GM12878 (cell line): ENCODE results near the gene HRG. TPM values are rescaled to one million over a fixed set of nuclear protein-coding genes. Genes with fewer than 3 reads are reported as not detected.

Source experiments
- CEBPB ChIP-seq, 2 experiments: fragments of 150-350 bp in 1 of 2; IDR thresholded peaks; 2 replicates each; pipeline ENCODE4 v1.6.1; 2012 to 2014; ENCODE audit warnings: low read depth in 2 of 2, low read length in 2 of 2, borderline replicate concordance in 1 of 2, inconsistent platforms in 1 of 2
- SIN3A ChIP-seq: IDR thresholded peaks from 2 replicates; pipeline ENCODE4 v1.6.1; 2012; ENCODE audit warnings: low read depth, low read length, improper control_type of control experiment
- polyA plus RNA-seq, 11 experiments: library from polyadenylated mRNA; depleted of rRNA in 4 of 11; unstranded in 6 of 11; stranded (reverse) in 5 of 11; fragments of >200 nt; fragmentation: Nextera tagmentation in 4 of 11; fragmentation: Illumina TruSeq in 1 of 11; extraction: Ambion mirVana in 4 of 11; extraction: Trizol in 1 of 11; gene quantifications; 1 replicate in 1 of 11; 2 replicates in 10 of 11; pipeline versions ENCODE4 v1.2.1 to v1.2.3, GENCODE V29; 2011 to 2016; ENCODE audit warnings: inconsistent platforms in 2 of 11, missing spikeins in 2 of 11, low read depth in 1 of 11
- total RNA-seq, 4 experiments: library from RNA; depleted of rRNA in 3 of 4; stranded (reverse); fragments of >200 nt in 3 of 4; fragmentation: Illumina TruSeq in 1 of 4; extraction: Trizol in 1 of 4; gene quantifications; 2 replicates each; pipeline versions ENCODE4 v1.2.1 to v1.2.3, GENCODE V29; 2013 to 2021
- TF ChIP-seq, protein P1 (sequence below): fragments of 450-650 bp; IDR thresholded peaks from 2 replicates; pipeline ENCODE4 v1.6.1; 2017; ENCODE audit warnings: mild to moderate bottlenecking, moderate library complexity
- TF ChIP-seq, protein P2 (sequence below): fragments of 450-650 bp; IDR thresholded peaks from 2 replicates; pipeline ENCODE4 v1.6.1; 2017; ENCODE audit warnings: mild to moderate bottlenecking
- TF ChIP-seq, protein P3 (sequence below): fragments of 450-650 bp; formaldehyde crosslinking; IDR thresholded peaks from 2 replicates; pipeline ENCODE4 v1.5.0; 2022; ENCODE audit warnings: mild to moderate bottlenecking, missing genetic modification characterization

HRG gene
- total and polyA plus RNA-seq, 10 of the 15 experiments (the other 5 are each of a cell fraction or from before 2014, with no cell fraction given): 0.21 TPM; not detected in 9

DNA sequence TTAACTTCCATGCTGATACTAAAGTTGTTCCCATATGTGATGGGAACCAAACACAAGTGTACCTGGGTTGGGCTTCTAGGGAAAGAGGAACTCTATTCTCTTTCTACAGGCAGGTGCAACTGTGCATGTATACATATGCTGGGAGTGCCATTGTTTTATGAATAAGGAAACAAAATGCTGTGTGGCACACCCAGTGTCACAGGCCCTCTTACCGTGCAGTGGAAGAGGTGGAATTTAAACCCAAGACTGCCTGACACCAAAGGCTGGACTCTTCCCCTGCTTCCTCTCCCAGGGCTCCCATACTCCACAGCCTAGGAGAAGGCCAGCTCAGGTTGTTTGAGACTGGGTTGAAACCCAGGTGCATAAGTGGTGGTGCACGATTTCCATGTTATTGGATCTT is 27.6 kb upstream of the HRG start (continued):
- TF ChIP-seq, protein P1, sequence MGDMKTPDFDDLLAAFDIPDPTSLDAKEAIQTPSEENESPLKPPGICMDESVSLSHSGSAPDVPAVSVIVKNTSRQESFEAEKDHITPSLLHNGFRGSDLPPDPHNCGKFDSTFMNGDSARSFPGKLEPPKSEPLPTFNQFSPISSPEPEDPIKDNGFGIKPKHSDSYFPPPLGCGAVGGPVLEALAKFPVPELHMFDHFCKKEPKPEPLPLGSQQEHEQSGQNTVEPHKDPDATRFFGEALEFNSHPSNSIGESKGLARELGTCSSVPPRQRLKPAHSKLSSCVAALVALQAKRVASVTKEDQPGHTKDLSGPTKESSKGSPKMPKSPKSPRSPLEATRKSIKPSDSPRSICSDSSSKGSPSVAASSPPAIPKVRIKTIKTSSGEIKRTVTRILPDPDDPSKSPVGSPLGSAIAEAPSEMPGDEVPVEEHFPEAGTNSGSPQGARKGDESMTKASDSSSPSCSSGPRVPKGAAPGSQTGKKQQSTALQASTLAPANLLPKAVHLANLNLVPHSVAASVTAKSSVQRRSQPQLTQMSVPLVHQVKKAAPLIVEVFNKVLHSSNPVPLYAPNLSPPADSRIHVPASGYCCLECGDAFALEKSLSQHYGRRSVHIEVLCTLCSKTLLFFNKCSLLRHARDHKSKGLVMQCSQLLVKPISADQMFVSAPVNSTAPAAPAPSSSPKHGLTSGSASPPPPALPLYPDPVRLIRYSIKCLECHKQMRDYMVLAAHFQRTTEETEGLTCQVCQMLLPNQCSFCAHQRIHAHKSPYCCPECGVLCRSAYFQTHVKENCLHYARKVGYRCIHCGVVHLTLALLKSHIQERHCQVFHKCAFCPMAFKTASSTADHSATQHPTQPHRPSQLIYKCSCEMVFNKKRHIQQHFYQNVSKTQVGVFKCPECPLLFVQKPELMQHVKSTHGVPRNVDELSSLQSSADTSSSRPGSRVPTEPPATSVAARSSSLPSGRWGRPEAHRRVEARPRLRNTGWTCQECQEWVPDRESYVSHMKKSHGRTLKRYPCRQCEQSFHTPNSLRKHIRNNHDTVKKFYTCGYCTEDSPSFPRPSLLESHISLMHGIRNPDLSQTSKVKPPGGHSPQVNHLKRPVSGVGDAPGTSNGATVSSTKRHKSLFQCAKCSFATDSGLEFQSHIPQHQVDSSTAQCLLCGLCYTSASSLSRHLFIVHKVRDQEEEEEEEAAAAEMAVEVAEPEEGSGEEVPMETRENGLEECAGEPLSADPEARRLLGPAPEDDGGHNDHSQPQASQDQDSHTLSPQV: no peak
- TF ChIP-seq, protein P2, sequence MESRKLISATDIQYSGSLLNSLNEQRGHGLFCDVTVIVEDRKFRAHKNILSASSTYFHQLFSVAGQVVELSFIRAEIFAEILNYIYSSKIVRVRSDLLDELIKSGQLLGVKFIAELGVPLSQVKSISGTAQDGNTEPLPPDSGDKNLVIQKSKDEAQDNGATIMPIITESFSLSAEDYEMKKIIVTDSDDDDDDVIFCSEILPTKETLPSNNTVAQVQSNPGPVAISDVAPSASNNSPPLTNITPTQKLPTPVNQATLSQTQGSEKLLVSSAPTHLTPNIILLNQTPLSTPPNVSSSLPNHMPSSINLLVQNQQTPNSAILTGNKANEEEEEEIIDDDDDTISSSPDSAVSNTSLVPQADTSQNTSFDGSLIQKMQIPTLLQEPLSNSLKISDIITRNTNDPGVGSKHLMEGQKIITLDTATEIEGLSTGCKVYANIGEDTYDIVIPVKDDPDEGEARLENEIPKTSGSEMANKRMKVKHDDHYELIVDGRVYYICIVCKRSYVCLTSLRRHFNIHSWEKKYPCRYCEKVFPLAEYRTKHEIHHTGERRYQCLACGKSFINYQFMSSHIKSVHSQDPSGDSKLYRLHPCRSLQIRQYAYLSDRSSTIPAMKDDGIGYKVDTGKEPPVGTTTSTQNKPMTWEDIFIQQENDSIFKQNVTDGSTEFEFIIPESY: no peak
- TF ChIP-seq, protein P3, sequence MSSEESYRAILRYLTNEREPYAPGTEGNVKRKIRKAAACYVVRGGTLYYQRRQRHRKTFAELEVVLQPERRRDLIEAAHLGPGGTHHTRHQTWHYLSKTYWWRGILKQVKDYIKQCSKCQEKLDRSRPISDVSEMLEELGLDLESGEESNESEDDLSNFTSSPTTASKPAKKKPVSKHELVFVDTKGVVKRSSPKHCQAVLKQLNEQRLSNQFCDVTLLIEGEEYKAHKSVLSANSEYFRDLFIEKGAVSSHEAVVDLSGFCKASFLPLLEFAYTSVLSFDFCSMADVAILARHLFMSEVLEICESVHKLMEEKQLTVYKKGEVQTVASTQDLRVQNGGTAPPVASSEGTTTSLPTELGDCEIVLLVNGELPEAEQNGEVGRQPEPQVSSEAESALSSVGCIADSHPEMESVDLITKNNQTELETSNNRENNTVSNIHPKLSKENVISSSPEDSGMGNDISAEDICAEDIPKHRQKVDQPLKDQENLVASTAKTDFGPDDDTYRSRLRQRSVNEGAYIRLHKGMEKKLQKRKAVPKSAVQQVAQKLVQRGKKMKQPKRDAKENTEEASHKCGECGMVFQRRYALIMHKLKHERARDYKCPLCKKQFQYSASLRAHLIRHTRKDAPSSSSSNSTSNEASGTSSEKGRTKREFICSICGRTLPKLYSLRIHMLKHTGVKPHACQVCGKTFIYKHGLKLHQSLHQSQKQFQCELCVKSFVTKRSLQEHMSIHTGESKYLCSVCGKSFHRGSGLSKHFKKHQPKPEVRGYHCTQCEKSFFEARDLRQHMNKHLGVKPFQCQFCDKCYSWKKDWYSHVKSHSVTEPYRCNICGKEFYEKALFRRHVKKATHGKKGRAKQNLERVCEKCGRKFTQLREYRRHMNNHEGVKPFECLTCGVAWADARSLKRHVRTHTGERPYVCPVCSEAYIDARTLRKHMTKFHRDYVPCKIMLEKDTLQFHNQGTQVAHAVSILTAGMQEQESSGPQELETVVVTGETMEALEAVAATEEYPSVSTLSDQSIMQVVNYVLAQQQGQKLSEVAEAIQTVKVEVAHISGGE (CRISPR knock-in tag): no peak
- TF ChIP-seq SIN3A: no peak
- no peak for TF ChIP-seq CEBPB (IDR thresholded peaks at IDR 0.05; ENCODE audit: borderline replicate concordance in 1 of 2, low read depth in 2 of 2, low read length in 2 of 2)
